Osteoblast (primary cell): ENCODE results near the gene PPFIBP2. TPM values are rescaled to one million over a fixed set of nuclear protein-coding genes. Genes with fewer than 3 reads are reported as not detected.

ENCODE experiments used
- DNase-seq: peaks from one replicate; pipeline ENCODE4 v3.0.0; 2011; ENCODE audit warnings: low spot score, mixed read lengths; ENCODE audit not compliant: insufficient read length; ENCODE audit errors: missing footprints
- H2AFZ ChIP-seq: 2 replicates; pipeline ENCODE4 v1.6.0; 2011; ENCODE audit warnings: mild to moderate bottlenecking, low read length
- H3K27ac ChIP-seq: 2 replicates; pipeline ENCODE4 v1.5.1; 2011; ENCODE audit warnings: mild to moderate bottlenecking, low read depth, low read length, moderate library complexity
- H3K27me3 ChIP-seq: 2 replicates; pipeline ENCODE4 v1.6.0; 2012; ENCODE audit warnings: mild to moderate bottlenecking, control low read depth, inconsistent platforms, low read length, moderate library complexity; ENCODE audit not compliant: insufficient read depth
- H3K36me3 ChIP-seq: 2 replicates; pipeline ENCODE4 v1.5.1; 2011; ENCODE audit warnings: mild to moderate bottlenecking, low read length, control low read depth, moderate library complexity; ENCODE audit not compliant: insufficient read depth
- H3K4me1 ChIP-seq: 2 replicates; pipeline ENCODE4 v1.5.1; 2011; ENCODE audit warnings: mild to moderate bottlenecking, low read length, control low read depth, moderate library complexity; ENCODE audit not compliant: insufficient read depth
- H3K4me2 ChIP-seq: 2 replicates; pipeline ENCODE4 v1.6.0; 2011; ENCODE audit warnings: mild to moderate bottlenecking, low read length; ENCODE audit not compliant: insufficient read depth
- H3K4me3 ChIP-seq: fragments of 200-600 bp; sonication (generic); 3 replicates; pipeline ENCODE4 v1.5.1; 2012; ENCODE audit warnings: mild to moderate bottlenecking, low read length, inconsistent platforms; ENCODE audit not compliant: insufficient read depth
- H3K79me2 ChIP-seq: 2 replicates; pipeline ENCODE4 v1.6.0; 2012; ENCODE audit warnings: mild to moderate bottlenecking, low read length, control low read depth, inconsistent platforms; ENCODE audit not compliant: insufficient read depth
- H3K9me3 ChIP-seq: 2 replicates; pipeline ENCODE4 v1.5.1; 2011; ENCODE audit warnings: low read depth, low read length, control low read depth
- H4K20me1 ChIP-seq: 2 replicates; pipeline ENCODE4 v1.6.0; 2012; ENCODE audit warnings: mild to moderate bottlenecking, low read length, control low read depth; ENCODE audit not compliant: insufficient read depth
- total RNA-seq: library from RNA; depleted of rRNA; stranded (reverse); fragments of >200 nt; gene quantifications from 2 replicates; pipeline ENCODE4 v1.2.3, GENCODE V29; 2012
- TF ChIP-seq, protein P1 (sequence below): IDR thresholded peaks from 2 replicates; pipeline ENCODE4 v1.5.1; 2011; ENCODE audit warnings: mild to moderate bottlenecking, low read depth, low read length, moderate library complexity; ENCODE audit errors: extremely low read depth

Gene PPFIBP2
- total RNA-seq, 1 donor, result 25.0 TPM

DNA sequence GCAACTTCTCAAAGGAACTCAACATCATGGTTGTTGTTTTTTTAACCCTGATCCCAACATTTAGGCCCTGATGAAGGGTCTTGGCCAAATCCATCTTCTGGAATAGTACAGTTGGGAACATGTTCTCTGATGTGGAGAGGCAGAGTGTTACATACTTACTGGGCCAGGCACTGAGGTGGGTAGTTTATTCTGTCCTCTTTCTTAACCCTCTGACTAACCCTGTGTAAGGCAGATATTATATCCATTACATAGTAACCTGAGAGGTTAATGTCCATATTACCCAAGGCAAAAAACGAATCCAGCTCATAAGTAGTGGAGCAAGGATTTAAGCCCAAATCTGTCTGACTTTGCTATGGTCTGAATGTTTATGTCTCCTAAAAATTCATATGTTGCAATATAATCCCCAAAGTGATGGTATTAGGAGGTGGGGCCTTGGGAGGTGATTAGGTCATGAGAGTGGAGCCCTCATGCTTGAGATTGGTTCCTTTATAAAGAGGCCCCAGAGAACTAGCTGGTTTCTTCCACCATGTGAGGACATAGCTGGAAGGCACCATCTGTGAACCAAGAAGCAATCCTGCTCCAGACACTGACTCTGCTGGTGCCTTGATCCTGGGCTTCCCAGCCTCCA is 16.3 kb downstream of the PPFIBP2 start:
- no peak for DNase-seq
- TF ChIP-seq, protein P1, sequence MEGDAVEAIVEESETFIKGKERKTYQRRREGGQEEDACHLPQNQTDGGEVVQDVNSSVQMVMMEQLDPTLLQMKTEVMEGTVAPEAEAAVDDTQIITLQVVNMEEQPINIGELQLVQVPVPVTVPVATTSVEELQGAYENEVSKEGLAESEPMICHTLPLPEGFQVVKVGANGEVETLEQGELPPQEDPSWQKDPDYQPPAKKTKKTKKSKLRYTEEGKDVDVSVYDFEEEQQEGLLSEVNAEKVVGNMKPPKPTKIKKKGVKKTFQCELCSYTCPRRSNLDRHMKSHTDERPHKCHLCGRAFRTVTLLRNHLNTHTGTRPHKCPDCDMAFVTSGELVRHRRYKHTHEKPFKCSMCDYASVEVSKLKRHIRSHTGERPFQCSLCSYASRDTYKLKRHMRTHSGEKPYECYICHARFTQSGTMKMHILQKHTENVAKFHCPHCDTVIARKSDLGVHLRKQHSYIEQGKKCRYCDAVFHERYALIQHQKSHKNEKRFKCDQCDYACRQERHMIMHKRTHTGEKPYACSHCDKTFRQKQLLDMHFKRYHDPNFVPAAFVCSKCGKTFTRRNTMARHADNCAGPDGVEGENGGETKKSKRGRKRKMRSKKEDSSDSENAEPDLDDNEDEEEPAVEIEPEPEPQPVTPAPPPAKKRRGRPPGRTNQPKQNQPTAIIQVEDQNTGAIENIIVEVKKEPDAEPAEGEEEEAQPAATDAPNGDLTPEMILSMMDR, result no peak
- Histone ChIP-seq H3K4me1 (no peaks in the 10 kb centered on the region), H2AFZ (no peak overlapping the region), H3K27me3 (peaks cover 2% of the 10 kb centered on the region), H3K27ac (no peak overlapping the region), H3K4me3 (no peak overlapping the region), H3K4me2 (no peak overlapping the region), H3K79me2 (no peaks in the 10 kb centered on the region), H3K36me3 (no peaks in the 10 kb centered on the region), H4K20me1 (no peaks in the 10 kb centered on the region), H3K9me3 (no peaks in the 10 kb centered on the region)

DNA sequence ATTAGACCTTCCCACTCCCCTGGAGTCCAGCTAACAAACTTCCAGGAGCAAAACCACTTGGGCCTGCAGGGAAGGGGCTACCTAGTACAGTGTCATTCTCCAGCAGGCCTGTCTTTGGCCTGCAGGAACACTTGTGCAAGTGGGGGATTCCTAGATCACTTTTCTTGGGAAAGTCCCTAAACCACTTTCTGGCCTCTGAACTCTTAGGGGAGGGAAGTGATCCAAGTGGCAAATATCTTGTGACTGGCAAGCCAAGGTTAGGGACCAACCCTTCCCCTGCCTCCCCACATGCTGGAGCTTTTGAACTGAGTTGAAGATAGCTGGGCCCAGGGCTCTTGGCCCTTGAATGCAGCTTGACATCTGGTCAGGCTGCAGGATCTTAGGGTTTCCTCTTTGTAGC is 17.2 kb downstream of the PPFIBP2 start:
- Histone ChIP-seq H3K9me3 (no peaks in the 10 kb centered on the region), H3K4me3 (no peak overlapping the region), H3K4me1 (no peaks in the 10 kb centered on the region), H3K27me3 (peaks cover 2% of the 10 kb centered on the region), H3K4me2 (no peak overlapping the region), H2AFZ (no peak overlapping the region), H4K20me1 (no peaks in the 10 kb centered on the region), H3K27ac (no peak overlapping the region), H3K79me2 (no peaks in the 10 kb centered on the region), H3K36me3 (no peaks in the 10 kb centered on the region)
- TF ChIP-seq, protein P1, result no peak
- DNase-seq, result no peak

DNA sequence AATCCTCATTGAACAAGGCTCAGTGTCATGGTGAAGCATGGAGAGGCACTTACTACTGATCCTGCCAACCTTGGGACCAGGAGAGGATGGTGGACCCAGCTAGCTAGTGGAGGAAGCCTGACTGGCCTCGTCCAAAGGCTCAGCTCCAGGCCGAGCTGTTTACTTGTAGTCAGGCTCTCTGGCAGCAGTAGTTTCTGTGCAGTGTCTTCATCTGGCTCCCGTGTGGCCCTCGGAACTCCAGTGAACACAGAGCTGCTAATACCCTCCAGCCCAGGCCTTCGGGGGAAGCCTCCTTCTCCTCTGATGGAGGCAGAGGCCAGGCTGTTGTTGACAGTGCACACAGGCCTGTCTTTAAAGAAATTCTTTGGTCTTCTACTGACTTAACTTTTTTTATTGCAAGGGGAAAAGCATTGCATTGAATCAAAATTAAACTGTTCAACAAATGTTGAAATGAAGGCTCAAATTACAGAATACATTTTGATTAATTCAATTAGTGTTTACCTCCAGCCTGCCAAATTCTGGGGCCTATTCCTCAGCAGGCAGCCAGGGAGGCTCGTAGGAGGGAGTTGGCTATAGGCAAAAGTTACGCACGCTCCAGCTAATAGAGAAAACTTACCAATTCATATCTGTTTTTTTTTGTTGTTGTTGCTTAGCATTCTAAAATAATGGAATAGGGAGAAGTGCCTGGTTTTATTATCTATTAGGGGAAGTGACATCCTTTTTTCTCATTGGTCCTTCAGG is 18.8 kb downstream of the PPFIBP2 start:
- DNase-seq, result no peak
- no peaks in the 10 kb centered on the region for H3K36me3 ChIP-seq
- H3K27ac ChIP-seq, result no peak overlapping the region
- H4K20me1 ChIP-seq, result no peaks in the 10 kb centered on the region
- no peak overlapping the region for H3K4me2 ChIP-seq
- TF ChIP-seq, protein P1, result no peak
- no peaks in the 10 kb centered on the region for H3K27me3 ChIP-seq
- H3K9me3 ChIP-seq, result no peaks in the 10 kb centered on the region
- no peak overlapping the region for H3K4me3 ChIP-seq
- H2AFZ ChIP-seq, result no peak overlapping the region
- H3K79me2 ChIP-seq, result no peaks in the 10 kb centered on the region
- H3K4me1 ChIP-seq, result no peaks in the 10 kb centered on the region
